ENCODE data around the gene PRB3. TPM values are rescaled to one million over a fixed set of nuclear protein-coding genes. Genes with fewer than 3 reads are reported as not detected.

Gene PRB3
- not detected in 2 replicates for total RNA-seq
- polyA plus RNA-seq (2012): 0.20 TPM

DNA sequence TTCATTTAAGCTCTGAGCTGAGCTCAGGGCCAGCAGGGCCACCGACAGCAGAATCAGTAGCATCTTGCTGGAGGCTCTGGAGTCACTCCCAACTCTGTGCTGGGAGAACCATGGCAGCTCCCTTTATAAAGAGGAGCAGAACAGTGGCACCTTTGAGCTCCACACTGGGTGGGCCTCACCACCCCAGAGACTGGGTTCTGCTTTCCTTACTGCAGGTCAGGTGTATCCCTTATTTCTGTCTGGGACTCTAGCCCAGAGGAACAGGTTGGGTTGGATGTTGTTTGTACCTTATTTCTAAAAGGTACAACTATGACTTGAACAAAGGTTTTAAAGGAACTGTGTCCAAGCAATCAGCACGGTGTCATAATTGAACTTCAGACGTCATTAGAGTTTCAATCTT is at the start of gene PRB3:
Gene PRB3, minus strand, starts transcription at position 101 of the 400 bp plus-strand sequence. Its CDS starts 38 bp downstream, at position 63.
- DNase-seq (ENCODE audit: low read depth): no peak

GRCh38 chr12:11310336-11310735 is 40.8 kb upstream of the PRB3 start, which contains the start of gene PRB4:
PRB4 (minus strand) TSS chr12:11310436; CDS start chr12:11310398, 38 bp downstream.
- no peak for DNase-seq (ENCODE audit: low read depth)

DNA sequence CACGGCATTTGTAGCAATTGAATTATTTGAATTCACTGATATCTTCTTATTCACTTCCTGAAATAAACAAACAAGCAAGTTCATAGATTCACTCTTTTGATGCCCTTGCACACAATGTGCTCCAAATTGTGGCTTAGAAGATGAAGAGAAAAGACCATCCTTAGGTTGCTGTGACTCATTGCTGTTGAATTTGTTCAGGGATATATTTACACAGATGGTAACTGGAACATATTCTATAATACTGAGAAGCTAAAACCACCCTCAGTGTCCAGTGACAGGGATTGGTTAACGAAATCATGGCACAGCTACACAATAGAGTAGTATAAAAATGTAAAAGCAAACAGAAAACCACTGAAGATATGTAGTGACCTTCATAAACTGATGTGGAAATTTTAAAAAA is 37.6 kb upstream of the PRB3 start:
- no peak for DNase-seq (ENCODE audit: low read depth)

GRCh38 chr12:11273449-11273848 is 3.9 kb upstream of the PRB3 start:
- no peak for DNase-seq (ENCODE audit: low read depth)

- no peak for DNase-seq (ENCODE audit: low read depth)
Measured at GRCh38 chr12:11264501-11264900, 5.0 kb downstream of the PRB3 start.

GRCh38 chr12:11246489-11246888 is 23.0 kb downstream of the PRB3 start:
- DNase-seq (ENCODE audit: low read depth): no peak

GRCh38 chr12:11242656-11243055 is 26.9 kb downstream of the PRB3 start:
- no peak for DNase-seq (ENCODE audit: low read depth)

GRCh38 chr12:11240348-11240930 is 29.1 kb downstream of the PRB3 start:
- DNase-seq (ENCODE audit: low read depth): no peak

DNA sequence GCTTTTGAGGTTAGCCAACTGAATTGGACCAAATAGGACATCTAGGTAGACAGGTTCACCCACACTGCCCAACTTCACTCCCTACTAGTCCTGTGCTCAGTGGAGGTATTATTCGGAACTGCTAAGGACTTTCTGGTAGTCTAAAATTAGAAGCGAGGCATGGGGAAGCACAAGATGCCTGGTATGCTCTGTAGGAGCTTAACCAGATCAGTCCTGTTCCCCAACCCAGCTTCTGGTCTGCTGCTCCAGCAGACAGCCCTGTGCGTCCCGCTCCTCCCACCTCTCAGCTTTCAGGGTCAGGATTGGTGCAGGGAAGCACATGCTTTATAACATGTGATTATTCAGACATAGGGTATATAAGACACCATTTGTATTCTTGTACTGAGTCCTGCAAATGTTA is 31.2 kb downstream of the PRB3 start:
- peak; percentile 3 for DNase-seq (ENCODE audit: low read depth)

GRCh38 chr12:11233532-11233931 is 36.0 kb downstream of the PRB3 start:
- DNase-seq (ENCODE audit: low read depth): no peak

DNA sequence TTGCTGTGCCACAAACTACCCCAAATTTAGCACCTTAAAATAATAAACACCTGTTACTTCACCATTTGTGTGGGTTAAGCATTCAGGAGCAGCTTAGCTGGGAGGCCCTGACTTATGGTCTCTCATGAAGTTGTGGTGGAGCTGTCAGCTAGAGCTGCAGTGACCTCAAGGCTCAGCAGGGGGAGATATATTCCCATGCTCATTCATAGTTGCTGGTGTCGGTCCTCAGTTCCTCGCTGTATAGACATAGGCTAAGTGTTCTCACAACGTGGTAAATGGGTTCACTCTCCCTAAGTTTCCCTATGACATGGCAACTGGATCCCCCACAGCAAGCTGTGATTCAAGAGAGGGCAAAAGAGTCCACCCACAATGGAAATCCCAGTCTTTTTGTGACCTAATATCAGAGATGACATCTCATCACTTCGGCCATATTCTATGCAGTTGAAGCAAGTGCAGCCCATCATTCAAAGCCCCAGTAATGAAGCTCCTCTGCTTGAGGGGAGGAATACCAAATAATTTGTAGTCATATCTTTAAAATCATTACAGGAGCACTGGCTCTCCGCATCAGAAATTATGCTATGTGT is 41.1 kb downstream of the PRB3 start:
- peak; percentile 59 for DNase-seq (ENCODE audit: low read depth)

- peak; percentile 42 for DNase-seq (ENCODE audit: low read depth)
Measured at GRCh38 chr12:11227373-11227772, 42.1 kb downstream of the PRB3 start.

Other genes starting within 250 kb of the PRB3 start
- gene TAS2R19, start 247.1 kb downstream of the PRB3 start, total RNA-seq: 1.7 and 2.0 TPM in 2 replicates
- 0.99 and 2.2 TPM in 2 replicates for gene TAS2R31, start 238.3 kb downstream of the PRB3 start, total RNA-seq
- gene TAS2R46, start 207.4 kb downstream of the PRB3 start, total RNA-seq: 0.62 TPM in 1 of 2 replicates, not detected in the other
- gene TAS2R43, start 177.4 kb downstream of the PRB3 start, total RNA-seq: 0.48 TPM in 1 of 2 replicates, not detected in the other
- gene TAS2R30, start 135.1 kb downstream of the PRB3 start, total RNA-seq: 1.1 and 1.5 TPM in 2 replicates
- 9.1 and 10.4 TPM in 2 replicates for gene SMIM10L1, start 98.5 kb downstream of the PRB3 start, total RNA-seq
- not detected in 2 replicates for gene TAS2R42, start 82.8 kb downstream of the PRB3 start, total RNA-seq
- gene PRB4, start 40.7 kb upstream of the PRB3 start, total RNA-seq: not detected in 2 replicates
- gene PRB2, start 125.9 kb upstream of the PRB3 start, total RNA-seq: not detected in 2 replicates

Data from myocyte (in vitro differentiated cells).